NCI-H1930 (cell line): ENCODE measurements around the gene ARHGAP27.
"Not testable (repeated sequence)": the region's sequence is repeated elsewhere in the genome, so short reads cannot be mapped to it uniquely, and the experiment has no call there.

Source experiments
- DNase-seq, 2 experiments: peaks; one replicate each; lab custom pipeline; 2025; lab: John Stamatoyannopoulos, UW

Gene ARHGAP27

DNA sequence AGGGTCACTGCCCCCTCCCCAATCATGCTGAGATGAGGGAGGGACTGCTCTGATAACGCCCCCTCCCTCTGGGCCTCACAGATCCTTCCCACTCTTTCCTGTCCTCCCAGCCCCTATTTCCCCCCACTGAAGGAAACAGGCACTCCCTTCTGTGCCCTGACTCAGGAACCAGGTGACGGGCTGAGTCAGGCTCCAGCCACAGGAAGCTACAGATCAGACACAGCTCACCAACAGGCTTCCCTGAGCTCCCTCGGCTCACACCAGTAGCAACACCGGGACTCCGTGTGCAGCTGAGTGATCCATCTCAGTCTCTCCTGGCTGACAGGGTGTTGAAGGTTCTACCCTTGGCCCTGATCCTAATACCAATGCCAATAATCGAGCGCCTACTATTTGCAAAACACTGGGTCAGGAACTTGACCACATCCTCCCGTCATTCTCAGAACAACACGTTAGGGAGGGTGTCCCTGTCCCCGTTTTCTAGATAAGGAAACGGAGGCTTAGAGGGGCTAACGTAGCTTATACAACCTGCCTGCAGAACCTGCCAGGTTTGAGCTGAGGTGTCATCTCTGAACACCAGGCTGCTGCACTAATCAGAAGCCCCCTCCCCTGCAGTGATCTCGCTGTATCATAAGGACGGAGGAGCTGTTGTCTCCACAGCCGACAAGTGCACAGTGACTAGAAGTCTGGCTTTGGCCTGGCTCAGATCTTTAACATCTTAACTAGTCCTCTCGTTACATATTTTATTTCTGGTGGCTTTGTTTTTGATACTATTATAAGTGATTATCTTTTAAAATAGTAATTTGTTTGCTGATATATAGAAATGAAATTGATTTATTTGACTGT lies 13.5 kb upstream of the ARHGAP27 start:
- DNase-seq, result not testable (repeated sequence)

- not testable (repeated sequence) for DNase-seq
Measured at GRCh38 chr17:45444856-45445820, 12.5 kb upstream of the ARHGAP27 start.

GRCh38 chr17:45444301-45444700 lies 11.6 kb upstream of the ARHGAP27 start:
- DNase-seq, result not testable (repeated sequence)

DNA sequence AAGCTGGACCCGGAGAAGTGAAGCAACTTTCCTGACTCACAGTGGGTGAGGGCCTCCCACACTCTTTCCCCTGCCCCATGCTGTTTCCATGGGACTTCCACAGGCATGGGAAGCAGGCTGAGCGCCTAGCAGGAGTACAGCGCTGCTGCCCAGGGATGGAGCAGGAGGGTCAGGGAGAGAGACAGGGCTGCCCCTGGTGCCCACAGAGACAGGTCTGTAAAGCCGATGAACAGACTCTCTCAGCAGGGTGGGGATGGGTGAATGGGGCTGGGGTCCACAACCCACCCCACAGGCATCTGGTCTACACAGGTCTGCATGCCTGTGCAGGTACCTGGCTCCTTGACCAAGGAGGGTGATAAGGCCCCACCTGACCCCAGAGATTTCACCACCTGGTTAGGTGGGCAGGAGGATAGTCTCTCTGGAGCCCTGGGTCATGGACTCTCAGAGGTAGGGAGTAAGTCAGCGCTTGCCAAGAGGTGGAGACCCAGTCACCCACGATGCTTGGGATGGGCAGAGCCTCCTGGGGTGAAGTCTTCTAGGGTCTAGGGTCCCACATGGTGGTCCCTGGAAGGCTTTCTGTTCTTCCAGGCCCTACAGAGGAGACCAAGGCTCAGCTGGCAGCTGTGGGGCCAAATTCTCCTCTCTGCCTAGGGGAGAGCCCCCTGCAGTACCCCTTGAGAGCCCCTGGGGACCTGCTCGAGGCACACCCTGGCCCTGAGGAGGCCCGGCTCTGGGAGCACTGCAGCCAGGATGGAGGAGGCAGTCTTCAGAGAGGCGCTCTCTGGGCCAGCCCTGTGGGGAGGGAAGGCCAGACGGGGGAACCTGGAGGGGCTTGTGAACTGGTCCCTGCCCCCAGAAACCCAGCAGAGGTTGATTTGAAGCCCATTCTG lies 10.9 kb upstream of the ARHGAP27 start:
- DNase-seq, result not testable (repeated sequence)

DNA sequence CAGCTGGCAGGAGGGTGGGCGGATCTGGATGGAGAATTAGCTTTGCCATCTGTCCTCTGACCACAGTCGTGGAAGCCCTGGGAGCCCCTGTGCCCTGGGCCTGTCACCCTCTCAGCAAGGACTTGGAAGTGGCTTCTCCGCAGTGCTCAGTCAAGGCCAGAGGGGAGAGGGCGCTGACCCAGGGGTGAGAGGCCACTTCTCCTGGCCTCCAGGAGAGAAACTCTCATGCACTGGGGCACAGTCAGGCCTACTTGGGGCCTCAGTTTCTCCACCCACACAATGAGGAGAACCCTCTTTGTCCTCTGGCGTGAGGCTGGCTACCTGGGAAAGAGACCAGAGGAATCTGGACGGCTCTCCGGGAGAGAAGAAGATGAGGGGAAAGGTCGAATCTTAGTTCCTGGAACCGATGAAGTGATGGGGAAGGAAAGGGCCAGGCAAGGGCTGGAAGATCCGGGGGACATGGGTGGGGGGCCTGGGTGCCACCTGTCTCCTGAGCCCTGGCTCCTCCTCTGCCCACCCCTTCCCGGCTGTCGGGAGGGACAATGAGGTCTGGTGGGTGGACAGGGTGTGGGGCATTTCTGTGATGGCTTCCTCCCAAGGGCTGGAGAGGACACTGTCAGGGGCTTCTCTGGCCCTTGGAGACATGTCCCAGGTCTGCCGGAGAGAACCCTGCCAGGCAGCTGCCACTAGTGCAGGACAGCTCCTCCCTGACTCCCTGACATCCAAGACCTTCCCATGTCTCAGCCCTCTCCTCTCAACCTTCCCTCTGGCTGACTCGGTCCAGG lies 9.0 kb upstream of the ARHGAP27 start:
- no peak for DNase-seq

GRCh38 chr17:45440839-45441515 lies 8.3 kb upstream of the ARHGAP27 start:
- DNase-seq, result not testable (repeated sequence)

- no peak for DNase-seq
Measured at GRCh38 chr17:45440161-45440778, 7.6 kb upstream of the ARHGAP27 start.

DNA sequence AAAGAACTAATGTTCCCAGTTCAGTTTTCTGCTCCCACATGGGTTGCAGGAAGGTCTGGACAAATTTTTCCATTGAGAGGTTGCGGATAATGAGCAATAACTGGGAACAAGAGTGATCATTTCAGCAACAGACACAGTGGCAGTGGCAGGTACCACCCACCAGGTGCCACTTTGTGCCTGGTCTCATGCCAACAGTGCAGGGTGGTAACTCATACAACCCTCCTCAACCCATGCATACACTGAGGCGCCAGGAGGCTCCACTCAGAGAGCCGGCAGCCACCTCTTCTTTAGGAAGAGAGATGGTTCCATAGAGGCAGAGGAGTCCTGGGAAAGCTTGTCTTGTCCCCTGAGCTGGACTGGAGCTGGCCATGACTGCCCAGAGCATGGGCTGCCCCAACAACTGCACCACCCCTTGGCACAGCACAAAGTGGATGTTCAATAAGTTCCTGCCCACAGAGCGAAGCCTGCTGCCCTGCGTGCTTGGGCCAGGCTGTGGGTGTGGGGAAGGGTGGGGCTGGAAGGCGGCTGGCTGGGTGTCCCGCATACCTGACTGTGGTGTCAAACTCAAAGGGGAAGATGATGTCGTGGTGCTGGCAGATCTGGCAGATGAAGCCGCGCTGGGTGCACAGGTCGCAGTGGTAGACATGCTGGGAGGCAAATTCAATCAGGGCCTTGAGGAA lies 6.4 kb upstream of the ARHGAP27 start:
- DNase-seq, result no peak

GRCh38 chr17:45437465-45438283 lies 5.0 kb upstream of the ARHGAP27 start:
- no peak for DNase-seq

DNA sequence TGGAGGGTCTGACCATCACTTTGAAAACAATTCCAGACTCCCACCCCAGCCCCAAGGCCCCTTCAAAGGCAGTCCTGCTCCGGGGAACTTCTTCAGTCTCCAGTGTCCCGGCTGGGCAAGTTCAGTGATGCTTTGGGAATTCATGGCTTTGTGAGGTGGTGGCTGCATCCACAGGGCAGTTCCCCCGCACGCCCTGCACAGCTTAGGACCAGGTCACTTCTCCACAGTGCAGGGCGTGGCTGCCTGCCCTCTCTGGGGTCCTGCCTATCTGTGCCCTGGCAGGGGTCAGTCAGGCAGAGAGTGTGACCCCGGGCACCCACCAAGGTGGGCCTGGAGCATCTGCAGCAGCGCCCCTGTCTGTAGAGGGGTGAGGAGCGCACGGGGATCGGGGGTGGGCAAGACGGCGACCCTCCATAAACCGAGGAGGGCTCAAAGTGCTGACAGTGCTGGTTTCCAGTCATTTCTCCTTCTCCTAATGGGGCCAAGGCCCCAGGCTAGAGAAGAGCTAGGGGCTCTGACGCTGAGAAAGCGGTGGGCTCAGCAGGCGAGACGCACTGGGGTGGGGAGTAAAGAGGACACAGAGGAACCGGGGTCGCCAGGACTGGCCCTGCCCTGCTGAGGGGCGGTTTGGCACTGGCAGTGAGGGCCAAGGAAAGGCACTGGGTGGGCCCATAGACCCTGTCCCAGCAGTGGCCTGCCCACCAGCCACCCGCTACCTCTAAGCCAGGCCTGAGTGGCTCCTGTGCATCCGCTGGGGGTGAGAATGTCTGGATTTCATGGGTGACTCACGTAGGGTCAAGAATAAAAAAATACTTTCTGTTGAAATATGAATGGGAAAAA lies 4.2 kb upstream of the ARHGAP27 start:
- DNase-seq, result no peak

- DNase-seq, result no peak
Measured at GRCh38 chr17:45436161-45436560, 3.5 kb upstream of the ARHGAP27 start.

- DNase-seq, result no peak
Measured at GRCh38 chr17:45435481-45435880, 2.8 kb upstream of the ARHGAP27 start.

GRCh38 chr17:45433159-45433535 lies 477 bp upstream of the ARHGAP27 start:
- no peak for DNase-seq

DNA sequence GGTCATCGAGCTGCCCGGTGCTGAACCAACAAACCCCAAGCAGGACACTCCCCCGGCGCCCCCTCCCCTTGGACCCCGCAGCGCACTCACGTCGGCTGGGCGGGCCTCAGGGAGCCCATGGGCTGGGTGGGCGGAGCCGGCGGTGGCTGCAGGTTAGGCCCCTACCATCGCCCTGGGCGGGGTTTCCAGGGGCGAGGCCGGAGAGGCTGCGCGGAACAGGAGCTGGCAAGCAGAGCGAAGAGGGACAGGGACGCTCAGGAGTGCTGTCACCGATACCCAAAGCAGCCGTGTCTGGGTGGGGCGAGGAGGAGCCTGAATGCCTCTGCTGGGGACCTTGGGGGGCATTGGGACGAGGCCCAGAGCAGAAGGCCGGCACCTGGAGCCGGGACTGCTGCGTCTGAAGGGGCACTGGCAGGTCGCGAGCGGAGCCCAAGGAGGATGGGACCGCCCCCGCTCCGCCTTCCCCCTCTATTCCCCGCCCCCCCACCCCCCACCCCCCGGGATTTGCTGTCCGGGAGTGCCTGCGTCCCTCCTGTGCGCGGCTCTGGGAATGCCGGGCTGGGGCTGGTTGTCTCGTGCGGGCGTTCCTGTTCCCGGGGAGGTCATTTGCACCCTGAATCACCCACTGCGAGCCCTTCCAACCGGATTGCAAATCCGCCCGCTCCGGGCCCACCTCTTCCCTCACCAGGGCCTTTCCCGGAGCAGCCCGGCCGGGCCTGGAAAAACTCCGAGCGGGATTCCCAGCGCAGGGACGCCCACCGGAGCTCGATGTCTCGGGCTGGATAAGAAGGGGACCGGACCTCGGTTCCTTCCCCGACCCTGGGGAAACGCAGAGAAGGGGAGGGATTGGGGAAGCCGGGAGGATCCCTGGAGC lies 902 bp downstream of the ARHGAP27 start:
- peak; percentile 39 to 62 for DNase-seq

DNA sequence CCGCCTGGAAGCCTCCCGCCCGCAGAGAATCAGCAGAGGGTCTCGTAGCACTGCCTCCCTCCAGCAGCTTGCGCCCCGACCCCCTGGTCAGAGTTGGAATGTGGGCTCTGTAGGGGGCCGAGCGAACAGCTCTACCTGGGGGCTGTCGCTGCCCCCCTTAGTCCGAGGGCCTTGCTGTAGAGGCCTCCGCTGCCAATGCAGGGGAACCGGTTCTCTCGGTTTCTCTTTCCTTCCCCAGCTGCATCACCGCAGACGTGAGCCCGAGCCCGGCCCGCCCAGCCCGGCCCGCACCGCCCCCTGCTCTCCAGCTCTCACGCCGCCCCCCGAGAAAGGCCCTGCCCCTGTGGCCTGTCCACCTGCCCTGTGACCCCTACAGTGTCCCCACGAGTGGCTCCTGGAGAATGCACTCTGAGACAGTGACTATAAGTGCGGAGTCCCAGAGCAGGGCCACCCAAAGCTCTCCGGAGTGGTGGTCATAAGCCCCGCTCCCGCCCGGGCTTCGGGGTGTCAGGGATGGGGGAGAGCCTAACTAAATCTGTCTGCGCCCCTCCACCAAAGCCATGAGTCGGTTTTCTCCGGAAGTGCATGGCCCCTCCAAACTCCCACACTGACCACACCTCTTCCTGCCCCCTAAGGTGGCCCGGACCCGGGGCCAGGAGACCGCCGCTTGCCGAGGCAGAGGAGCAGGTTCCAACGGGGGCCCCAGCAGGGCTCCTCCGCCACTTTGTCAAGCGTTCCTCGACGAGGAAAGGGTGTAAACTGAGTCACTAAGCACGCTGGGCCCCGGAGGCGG lies 1.7 kb downstream of the ARHGAP27 start:
- no peak for DNase-seq
